ENCODE measurements around the gene DBT. TPM values are rescaled to one million over a fixed set of nuclear protein-coding genes. Genes with fewer than 3 reads are reported as not detected.

Gene DBT
- polyA plus RNA-seq, 1 of the 3 experiments (the other 2 are of a cell fraction) = 2.0 TPM

GRCh38 chr1:100290291-100290690, 40.7 kb upstream of the DBT start (continued):
- no peak for TF ChIP-seq YY1 (IDR thresholded peaks at IDR 0.05; ENCODE audit: low read depth)
- no peak for TF ChIP-seq RCOR1 (IDR thresholded peaks at IDR 0.05; ENCODE audit: low read length)
- no peak for TF ChIP-seq POLR2AphosphoS5 (IDR thresholded peaks at IDR 0.05; ENCODE audit: low read depth, low read length)
- TF ChIP-seq NRF1 (IDR thresholded peaks at IDR 0.05; ENCODE audit: low read depth, low read length) = no peak

GRCh38 chr1:100287162-100287561, 37.5 kb upstream of the DBT start:
- Histone ChIP-seq H3K27ac (ENCODE audit: low read depth in 2 of 2, low read length in 1 of 2) (no peak overlapping the region), H3K4me1 (ENCODE audit: control insufficient read depth in 1 of 2, insufficient read depth in 2 of 2, low read depth in 1 of 2, low read length in 1 of 2) (no peaks in the 10 kb centered on the region), H3K79me2 (ENCODE audit: insufficient read depth) (no peaks in the 10 kb centered on the region; the same call in 1 of the 2 replicates), H3K4me2 (no peak overlapping the region), H3K4me3 (ENCODE audit: low read depth in 2 of 2, low read length in 1 of 2) (no peak overlapping the region), H4K20me1 (ENCODE audit: insufficient read depth) (no peaks in the 10 kb centered on the region), H3K9ac (no peak overlapping the region), H3K9me2 (no peaks in the 10 kb centered on the region), H3F3A (replicated peaks; ENCODE audit: insufficient read depth) (peaks cover 10% of the 10 kb centered on the region), H3K27me3 (ENCODE audit: insufficient read depth) (no peaks in the 10 kb centered on the region), H2AFZ (ENCODE audit: low read depth) (no peak overlapping the region), H3K36me3 (replicated peaks in 1 of 2; ENCODE audit: control insufficient read depth in 1 of 2, insufficient read depth in 2 of 2, low read length in 1 of 2) (peaks cover 58 to 80% of the 10 kb centered on the region in 2 experiments), H3K9me3 (no peaks in the 10 kb centered on the region)
- POLR2A ChIA-PET = no interaction called here
- no peak for DNase-seq
- CTCF ChIA-PET = interaction anchor here (1.1 to 1.4 kb wide), 3 partner anchors 25 to 168 kb away, joined by 3 to 6 read pairs (median 3); no protein-coding TSS in a partner anchor
- TF ChIP-seq EP300 (IDR thresholded peaks at IDR 0.05; ENCODE audit: borderline replicate concordance in 1 of 2, low read depth in 1 of 2, low read length in 1 of 2) (no peak), FOSL2 (IDR thresholded peaks at IDR 0.05; ENCODE audit: borderline replicate concordance, low read depth) (no peak), ZBTB33 (IDR thresholded peaks at IDR 0.05; ENCODE audit: borderline replicate concordance, low read depth) (no peak), GATA2 (CRISPR knock-in tag; IDR thresholded peaks at IDR 0.05) (no peak), ELF1 (IDR thresholded peaks at IDR 0.05) (no peak), SIN3A (IDR thresholded peaks at IDR 0.05; ENCODE audit: borderline replicate concordance, low read depth, low read length) (no peak), TCF12 (IDR thresholded peaks at IDR 0.05) (no peak), YY1 (IDR thresholded peaks at IDR 0.05; ENCODE audit: low read depth) (no peak), NRF1 (IDR thresholded peaks at IDR 0.05; ENCODE audit: low read depth, low read length) (no peak), MAX (IDR thresholded peaks at IDR 0.05; ENCODE audit: low read depth) (no peak), CTCF (IDR thresholded peaks at IDR 0.05) (no peak), CHD2 (IDR thresholded peaks at IDR 0.05; ENCODE audit: low read length, partially characterized antibody) (no peak)
- 98% methylated on average over 3 of the region's 3 CpGs for WGBS (ENCODE audit: low lambda C conversion rate)

Measured in SK-N-SH (cell line).